ENCODE measurements around the gene CCT6A. TPM values are rescaled to one million over a fixed set of nuclear protein-coding genes. Genes with fewer than 3 reads are reported as not detected.

Gene CCT6A
- total and polyA plus RNA-seq, 2 experiments from 2014 or later: 121 to 206 TPM

GRCh38 chr7:56083150-56083785 lies 31.7 kb downstream of the CCT6A start:
- no peaks in the 10 kb centered on the region for H4K20me1 ChIP-seq (ENCODE audit: insufficient read depth, poor library complexity, severe bottlenecking)
- no peaks in the 10 kb centered on the region for H3K79me2 ChIP-seq
- H3K27me3 ChIP-seq: no peaks in the 10 kb centered on the region
- no peaks in the 10 kb centered on the region for H3K36me3 ChIP-seq (replicated peaks; ENCODE audit: insufficient read depth, low read depth)
- no peak for TF ChIP-seq EZH2phosphoT487 (IDR thresholded peaks at IDR 0.05; ENCODE audit: low read depth, severe bottlenecking, unreplicated experiment)
- TF ChIP-seq EZH2 (IDR thresholded peaks at IDR 0.05; ENCODE audit: borderline replicate concordance): no peak
- no peak for TF ChIP-seq CTCF (IDR thresholded peaks at IDR 0.05; ENCODE audit: poor library complexity)
- no peaks in the 10 kb centered on the region for H3K4me1 ChIP-seq (ENCODE audit: insufficient read depth)
- H3K9me3 ChIP-seq (ENCODE audit: low read depth): no peaks in the 10 kb centered on the region
- no peak overlapping the region for H3K27ac ChIP-seq
- H3K9me2 ChIP-seq (replicated peaks; ENCODE audit: insufficient read depth): no peaks in the 10 kb centered on the region
- DNase-seq (ENCODE audit: low spot score): no peak
- no peak overlapping the region for H3K4me3 ChIP-seq
- no peak overlapping the region for H3K4me2 ChIP-seq
- no peak overlapping the region for H2AFZ ChIP-seq
- WGBS (ENCODE audit: low lambda C conversion rate, missing lambda C conversion rate): 87% methylated on average over 13 of the region's 13 CpGs

GRCh38 chr7:56086761-56087160 lies 35.2 kb downstream of the CCT6A start:
- Histone ChIP-seq H4K20me1 (ENCODE audit: insufficient read depth, poor library complexity, severe bottlenecking) (no peaks in the 10 kb centered on the region), H3K27me3 (no peaks in the 10 kb centered on the region), H3K9me2 (replicated peaks; ENCODE audit: insufficient read depth) (no peaks in the 10 kb centered on the region), H3K36me3 (replicated peaks; ENCODE audit: insufficient read depth, low read depth) (no peaks in the 10 kb centered on the region), H3K27ac (no peak overlapping the region), H3K4me2 (no peak overlapping the region), H2AFZ (no peak overlapping the region), H3K4me1 (ENCODE audit: insufficient read depth) (no peaks in the 10 kb centered on the region), H3K4me3 (no peak overlapping the region), H3K9me3 (ENCODE audit: low read depth) (no peaks in the 10 kb centered on the region), H3K79me2 (no peaks in the 10 kb centered on the region)
- WGBS (ENCODE audit: low lambda C conversion rate, missing lambda C conversion rate): 97% methylated on average over 7 of the region's 7 CpGs
- no peak for TF ChIP-seq EZH2 (IDR thresholded peaks at IDR 0.05; ENCODE audit: borderline replicate concordance)
- TF ChIP-seq EZH2phosphoT487 (IDR thresholded peaks at IDR 0.05; ENCODE audit: low read depth, severe bottlenecking, unreplicated experiment): no peak
- no peak for TF ChIP-seq CTCF (IDR thresholded peaks at IDR 0.05; ENCODE audit: poor library complexity)
- DNase-seq (ENCODE audit: low spot score): no peak

- Histone ChIP-seq H3K9me2 (replicated peaks; ENCODE audit: insufficient read depth) (no peaks in the 10 kb centered on the region), H3K36me3 (replicated peaks; ENCODE audit: insufficient read depth, low read depth) (no peaks in the 10 kb centered on the region), H3K4me1 (ENCODE audit: insufficient read depth) (no peaks in the 10 kb centered on the region), H3K27ac (no peak overlapping the region), H3K4me2 (no peak overlapping the region), H3K79me2 (no peaks in the 10 kb centered on the region), H2AFZ (no peak overlapping the region), H4K20me1 (ENCODE audit: insufficient read depth, poor library complexity, severe bottlenecking) (no peaks in the 10 kb centered on the region), H3K27me3 (no peaks in the 10 kb centered on the region), H3K9me3 (ENCODE audit: low read depth) (no peaks in the 10 kb centered on the region), H3K4me3 (no peak overlapping the region)
- TF ChIP-seq EZH2phosphoT487 (IDR thresholded peaks at IDR 0.05; ENCODE audit: low read depth, severe bottlenecking, unreplicated experiment): no peak
- no peak for TF ChIP-seq CTCF (IDR thresholded peaks at IDR 0.05; ENCODE audit: poor library complexity)
- no peak for TF ChIP-seq EZH2 (IDR thresholded peaks at IDR 0.05; ENCODE audit: borderline replicate concordance)
- no peak for DNase-seq (ENCODE audit: low spot score)
- WGBS (ENCODE audit: low lambda C conversion rate, missing lambda C conversion rate): 96% methylated on average over 16 of the region's 16 CpGs
These were observed 35.9 kb downstream of the CCT6A start for GRCh38 chr7:56087445-56087844.
